ENCODE results near the gene DCLK2. TPM values are rescaled to one million over a fixed set of nuclear protein-coding genes. Genes with fewer than 3 reads are reported as not detected.

Gene DCLK2
- total RNA-seq, 1 donor from 2014 or later, result 34.2 TPM

GRCh38 chr4:150061086-150061776, 17.0 kb upstream of the DCLK2 start:
- H3K9me3 ChIP-seq, result no peaks in the 10 kb centered on the region
- no peak for DNase-seq (ENCODE audit: low spot score in 2 of 2)
- H3K4me1 ChIP-seq, result no peaks in the 10 kb centered on the region
- TF ChIP-seq, protein P1, sequence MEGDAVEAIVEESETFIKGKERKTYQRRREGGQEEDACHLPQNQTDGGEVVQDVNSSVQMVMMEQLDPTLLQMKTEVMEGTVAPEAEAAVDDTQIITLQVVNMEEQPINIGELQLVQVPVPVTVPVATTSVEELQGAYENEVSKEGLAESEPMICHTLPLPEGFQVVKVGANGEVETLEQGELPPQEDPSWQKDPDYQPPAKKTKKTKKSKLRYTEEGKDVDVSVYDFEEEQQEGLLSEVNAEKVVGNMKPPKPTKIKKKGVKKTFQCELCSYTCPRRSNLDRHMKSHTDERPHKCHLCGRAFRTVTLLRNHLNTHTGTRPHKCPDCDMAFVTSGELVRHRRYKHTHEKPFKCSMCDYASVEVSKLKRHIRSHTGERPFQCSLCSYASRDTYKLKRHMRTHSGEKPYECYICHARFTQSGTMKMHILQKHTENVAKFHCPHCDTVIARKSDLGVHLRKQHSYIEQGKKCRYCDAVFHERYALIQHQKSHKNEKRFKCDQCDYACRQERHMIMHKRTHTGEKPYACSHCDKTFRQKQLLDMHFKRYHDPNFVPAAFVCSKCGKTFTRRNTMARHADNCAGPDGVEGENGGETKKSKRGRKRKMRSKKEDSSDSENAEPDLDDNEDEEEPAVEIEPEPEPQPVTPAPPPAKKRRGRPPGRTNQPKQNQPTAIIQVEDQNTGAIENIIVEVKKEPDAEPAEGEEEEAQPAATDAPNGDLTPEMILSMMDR (IDR thresholded peaks at IDR 0.05), result no peak
- H3K36me3 ChIP-seq, result no peaks in the 10 kb centered on the region
- no peaks in the 10 kb centered on the region for H3K27me3 ChIP-seq
- H3K27ac ChIP-seq, result no peak overlapping the region
- H3K4me3 ChIP-seq, result no peak overlapping the region
- intact Hi-C loops (cut with DNase I), result no loop called here

DNA sequence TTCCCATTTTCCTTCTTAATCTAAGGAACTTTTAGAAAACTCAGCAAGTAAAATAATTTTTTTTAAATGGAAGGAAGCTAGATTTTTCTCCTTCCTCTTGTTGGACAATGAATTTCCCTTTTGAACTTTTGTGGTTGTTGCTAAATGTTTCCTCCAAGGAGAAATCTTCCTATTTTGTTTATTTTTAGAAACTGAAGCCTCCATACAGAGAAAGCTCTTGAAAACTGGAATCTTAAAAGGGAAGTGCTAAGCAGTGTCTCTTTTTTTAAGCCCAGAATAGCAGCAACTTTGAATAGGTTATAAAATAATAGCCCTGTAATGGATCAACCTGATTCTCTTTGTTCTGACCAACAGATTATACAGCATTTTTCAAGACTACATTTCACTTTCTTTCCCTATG, 15.1 kb upstream of the DCLK2 start:
- intact Hi-C loops (cut with DNase I), result no loop called here
- Histone ChIP-seq H3K4me3 (no peak overlapping the region), H3K36me3 (no peaks in the 10 kb centered on the region), H3K27me3 (no peaks in the 10 kb centered on the region), H3K4me1 (no peaks in the 10 kb centered on the region), H3K9me3 (no peaks in the 10 kb centered on the region), H3K27ac (no peak overlapping the region)
- TF ChIP-seq, protein P1 (IDR thresholded peaks at IDR 0.05), result no peak
- DNase-seq (ENCODE audit: low spot score in 2 of 2), result no peak

GRCh38 chr4:150065740-150066139, 12.5 kb upstream of the DCLK2 start:
- H3K4me3 ChIP-seq, result no peak overlapping the region
- TF ChIP-seq, protein P1 (IDR thresholded peaks at IDR 0.05), result no peak
- no peaks in the 10 kb centered on the region for H3K9me3 ChIP-seq
- intact Hi-C loops (cut with DNase I), result no loop called here
- no peaks in the 10 kb centered on the region for H3K4me1 ChIP-seq
- DNase-seq (ENCODE audit: low spot score in 2 of 2), result no peak
- no peaks in the 10 kb centered on the region for H3K27me3 ChIP-seq
- no peak overlapping the region for H3K27ac ChIP-seq
- no peaks in the 10 kb centered on the region for H3K36me3 ChIP-seq

DNA sequence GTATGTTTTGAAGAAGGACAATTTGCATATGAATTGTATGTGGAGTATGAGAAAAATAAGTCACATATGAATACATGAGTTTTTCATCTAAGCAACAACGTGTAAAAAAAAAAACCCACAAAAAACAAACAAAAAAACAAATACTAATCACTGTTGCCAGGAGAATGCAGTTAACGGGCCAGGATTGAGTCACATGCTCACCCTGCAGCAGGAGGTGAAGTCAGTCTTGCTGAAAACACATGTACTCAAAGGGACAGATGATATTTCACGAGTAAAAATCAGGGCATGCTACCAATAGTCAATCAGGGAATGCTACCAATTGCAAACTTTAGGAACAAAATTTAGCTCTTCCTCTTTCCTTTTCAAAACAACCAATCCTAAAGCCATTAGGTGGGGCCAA, 10.4 kb upstream of the DCLK2 start:
- Histone ChIP-seq H3K4me1 (peaks cover 0 to 4% of the 10 kb centered on the region in 2 donors), H3K27me3 (no peaks in the 10 kb centered on the region), H3K4me3 (no peak overlapping the region), H3K36me3 (no peaks in the 10 kb centered on the region), H3K27ac (no peak overlapping the region), H3K9me3 (no peaks in the 10 kb centered on the region)
- TF ChIP-seq, protein P1 (IDR thresholded peaks at IDR 0.05), result no peak
- DNase-seq (ENCODE audit: low spot score in 2 of 2), result no peak
- intact Hi-C loops (cut with DNase I), result no loop called here

- Histone ChIP-seq H3K27me3 (no peaks in the 10 kb centered on the region), H3K9me3 (no peaks in the 10 kb centered on the region), H3K36me3 (no peaks in the 10 kb centered on the region), H3K4me3 (no peak overlapping the region), H3K4me1 (peaks cover 0 to 6% of the 10 kb centered on the region in 2 donors), H3K27ac (no peak overlapping the region)
- TF ChIP-seq, protein P1 (IDR thresholded peaks at IDR 0.05), result no peak
- intact Hi-C loops (cut with DNase I), result no loop called here
- no peak for DNase-seq (ENCODE audit: low spot score in 2 of 2)
Observed at GRCh38 chr4:150068300-150068960, 9.8 kb upstream of the DCLK2 start.
